ENCODE data around the gene MAFG. TPM values are rescaled to one million over a fixed set of nuclear protein-coding genes. Genes with fewer than 3 reads are reported as not detected.

MAFG gene
- total RNA-seq, 1 experiment from 2014 or later, result 25.2 TPM

DNA sequence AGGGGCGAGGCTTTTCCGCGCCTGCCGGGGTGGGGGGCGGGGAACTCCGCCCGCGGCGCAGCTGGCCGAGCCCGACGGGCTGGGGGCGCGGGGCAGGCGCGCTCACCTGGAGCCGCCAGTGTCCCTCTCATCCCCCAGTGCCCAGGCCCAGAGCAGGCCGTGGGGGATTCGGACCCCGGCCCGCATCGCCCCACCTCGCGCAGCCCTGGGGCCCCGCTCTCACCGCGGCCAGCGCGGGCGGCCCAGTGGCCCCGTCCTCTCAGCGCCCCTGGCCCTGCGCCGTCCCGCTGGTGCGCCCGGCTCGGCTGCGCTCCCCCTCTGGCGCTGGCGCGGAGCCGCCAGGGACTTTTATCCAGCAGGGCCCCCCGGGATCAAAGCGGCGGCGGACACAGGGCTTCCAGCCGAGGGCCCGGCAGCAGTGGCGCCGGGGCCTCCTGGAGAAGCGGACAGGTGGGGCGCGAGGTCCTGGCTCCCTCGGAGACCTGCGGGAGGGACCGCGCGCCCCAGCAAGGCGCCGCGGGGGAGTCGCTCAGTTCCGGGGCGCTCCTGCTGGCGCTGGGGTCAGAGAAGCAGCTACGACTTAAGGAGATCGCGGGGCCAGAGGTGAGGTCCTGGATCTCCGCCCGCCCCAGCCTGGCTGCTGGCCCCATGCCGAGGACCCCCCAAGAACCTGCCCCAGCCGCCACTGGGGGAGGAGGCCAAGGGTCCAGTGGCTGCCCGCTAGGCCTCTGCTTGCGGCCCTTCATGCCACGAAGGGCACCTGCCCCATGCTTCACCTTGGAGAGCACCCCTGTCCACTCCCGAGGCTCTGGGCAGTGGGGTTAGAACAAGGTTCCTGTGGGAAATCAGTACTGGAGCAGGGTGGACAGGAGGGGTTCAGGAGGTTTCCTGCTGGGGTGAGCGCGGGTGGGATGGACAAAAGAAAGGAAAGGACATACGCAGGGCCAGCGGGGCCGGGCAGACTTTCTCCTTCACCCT lies 34.3 kb upstream of the MAFG start:
- Histone ChIP-seq H3K4me3 (no peak overlapping the region; the same call in 1 of the 2 replicates), H3K9me3 (replicated peaks) (peaks cover 14% of the 10 kb centered on the region), H3K27ac (no peak overlapping the region), H3K4me1 (replicated peaks) (peaks cover 31% of the 10 kb centered on the region), H3K36me3 (0 out of 2 replicates have a peak, but pooled peaks cover 3% of the 10 kb centered on the region), H3K27me3 (replicated peaks) (peaks cover 81% of the 10 kb centered on the region)
- no peak for DNase-seq (ENCODE audit: low read depth in 1 of 2, low spot score in 2 of 2)

DNA sequence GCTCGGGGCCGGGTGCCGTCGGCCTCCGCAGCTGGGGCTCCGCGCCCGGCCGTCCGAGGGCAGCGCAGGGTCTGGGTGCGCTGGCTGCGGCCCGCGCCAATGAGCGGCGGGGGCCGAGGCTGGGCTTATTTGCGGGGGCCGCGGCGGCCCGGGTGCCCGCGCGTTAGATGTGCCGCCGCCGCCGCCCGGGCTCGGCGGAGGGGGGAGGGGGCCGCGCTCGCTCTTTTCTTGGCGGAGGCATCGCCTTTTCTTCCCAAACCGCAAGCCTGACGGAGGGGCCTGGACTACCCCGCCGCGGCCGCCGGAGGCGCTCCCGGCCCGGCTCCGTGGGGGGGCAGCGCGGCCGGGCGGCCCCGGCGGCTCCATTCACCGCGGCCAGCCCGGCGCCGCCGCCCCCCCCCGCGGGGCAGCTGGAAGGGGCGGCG lies 33.6 kb upstream of the MAFG start, which contains the start of gene NOTUM:
NOTUM (minus strand) TSS at position 101 of the 425 bp plus-strand sequence. CDS start 278 bp downstream, outside the sequence.
- Histone ChIP-seq H3K4me1 (replicated peaks) (peaks cover 31% of the 10 kb centered on the region), H3K9me3 (replicated peaks) (peaks cover 14% of the 10 kb centered on the region), H3K27me3 (replicated peaks) (peaks cover 84% of the 10 kb centered on the region), H3K27ac (no peak within 1 kb of the TSS), H3K36me3 (0 out of 2 replicates have a peak, but pooled peaks cover 3% of the 10 kb centered on the region), H3K4me3 (peak within 1 kb of the TSS; percentile 34)
- peak; percentile 44 to 78 for DNase-seq (ENCODE audit: low read depth in 1 of 2, low spot score in 2 of 2)

GRCh38 chr17:81960130-81960958 lies 32.8 kb upstream of the MAFG start:
- peaks cover 14% of the 10 kb centered on the region for H3K9me3 ChIP-seq (replicated peaks)
- peak overlapping the region; percentile 34 for H3K4me3 ChIP-seq
- H3K27ac ChIP-seq, result no peak overlapping the region
- peak in 1 of 2 experiments; percentile 42 for DNase-seq (ENCODE audit: low read depth in 1 of 2, low spot score in 2 of 2)
- 0 out of 2 replicates have a peak, but pooled peaks cover 3% of the 10 kb centered on the region for H3K36me3 ChIP-seq
- peaks cover 31% of the 10 kb centered on the region for H3K4me1 ChIP-seq (replicated peaks)
- peaks cover 80% of the 10 kb centered on the region for H3K27me3 ChIP-seq (replicated peaks)

DNA sequence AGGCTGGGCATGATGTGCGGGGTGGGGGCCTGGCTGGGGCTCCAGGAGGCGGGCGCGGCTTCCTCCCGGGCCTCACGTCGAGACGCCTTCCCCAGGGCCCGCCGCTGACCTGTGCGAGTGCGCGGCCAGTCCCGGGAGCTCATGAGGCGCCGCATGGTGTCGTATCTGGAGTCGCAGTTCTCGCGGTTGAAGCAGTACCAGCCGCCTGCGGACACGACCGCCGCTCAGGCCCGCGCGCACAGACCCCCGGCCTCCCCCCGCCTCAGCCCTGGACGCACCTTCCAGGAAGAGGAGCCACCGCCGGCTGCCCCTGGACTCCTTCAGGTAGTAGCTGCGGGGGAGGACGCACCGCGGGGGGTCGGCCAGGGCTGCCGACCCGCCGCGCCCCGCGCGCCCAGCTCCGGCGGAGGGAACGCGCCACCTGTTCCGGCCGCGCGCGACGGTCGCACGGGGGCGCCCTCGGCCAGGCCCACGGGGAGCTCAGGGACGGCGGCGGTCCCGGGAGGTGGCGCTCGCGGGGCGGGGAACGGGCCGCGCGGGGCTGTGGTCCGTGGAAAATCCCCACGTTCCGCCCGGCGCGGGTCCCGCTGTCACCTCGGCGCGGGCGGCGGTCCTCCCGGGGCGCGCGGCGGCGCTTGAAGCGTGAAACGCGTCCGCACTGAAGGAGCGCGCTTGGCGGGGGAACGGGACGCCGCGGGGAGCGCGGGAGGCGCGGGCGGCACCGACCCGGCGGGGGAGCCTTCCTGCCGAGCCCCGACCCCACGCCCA lies 32.0 kb upstream of the MAFG start:
- H3K27me3 ChIP-seq (replicated peaks), result peaks cover 77% of the 10 kb centered on the region
- DNase-seq (ENCODE audit: low read depth in 1 of 2, low spot score in 2 of 2), result peak; percentile 69
- peaks cover 14% of the 10 kb centered on the region for H3K9me3 ChIP-seq (replicated peaks)
- H3K27ac ChIP-seq, result no peak overlapping the region
- H3K36me3 ChIP-seq, result 0 out of 2 replicates have a peak, but pooled peaks cover 3% of the 10 kb centered on the region
- H3K4me1 ChIP-seq (replicated peaks), result peaks cover 31% of the 10 kb centered on the region
- peak overlapping the region; percentile 34 for H3K4me3 ChIP-seq

GRCh38 chr17:81958633-81959342 lies 31.3 kb upstream of the MAFG start:
- H3K4me3 ChIP-seq, result no peak overlapping the region
- H3K4me1 ChIP-seq (replicated peaks), result peaks cover 31% of the 10 kb centered on the region
- H3K27me3 ChIP-seq (replicated peaks), result peaks cover 69% of the 10 kb centered on the region
- H3K36me3 ChIP-seq, result 0 out of 2 replicates have a peak, but pooled peaks cover 3% of the 10 kb centered on the region
- H3K27ac ChIP-seq, result no peak overlapping the region
- DNase-seq (ENCODE audit: low read depth in 1 of 2, low spot score in 2 of 2), result no peak
- peaks cover 14% of the 10 kb centered on the region for H3K9me3 ChIP-seq (replicated peaks)

- DNase-seq (ENCODE audit: low read depth in 1 of 2, low spot score in 2 of 2), result no peak
- Histone ChIP-seq H3K27me3 (replicated peaks) (peaks cover 63% of the 10 kb centered on the region), H3K36me3 (0 out of 2 replicates have a peak, but pooled peaks cover 3% of the 10 kb centered on the region), H3K27ac (no peak overlapping the region), H3K9me3 (replicated peaks) (peaks cover 14% of the 10 kb centered on the region), H3K4me1 (replicated peaks) (peaks cover 31% of the 10 kb centered on the region), H3K4me3 (no peak overlapping the region)
Observed at GRCh38 chr17:81957691-81958432, 30.3 kb upstream of the MAFG start.

GRCh38 chr17:81956607-81957589 lies 29.4 kb upstream of the MAFG start:
- Histone ChIP-seq H3K9me3 (replicated peaks) (peaks cover 14% of the 10 kb centered on the region), H3K4me1 (replicated peaks) (peaks cover 29% of the 10 kb centered on the region), H3K27me3 (replicated peaks) (peaks cover 54% of the 10 kb centered on the region), H3K36me3 (0 out of 2 replicates have a peak, but pooled peaks cover 3% of the 10 kb centered on the region), H3K4me3 (no peak overlapping the region), H3K27ac (no peak overlapping the region)
- DNase-seq (ENCODE audit: low read depth in 1 of 2, low spot score in 2 of 2), result no peak

- H3K4me3 ChIP-seq, result no peak overlapping the region
- H3K4me1 ChIP-seq (replicated peaks), result peaks cover 20% of the 10 kb centered on the region
- H3K27ac ChIP-seq, result no peak overlapping the region
- H3K9me3 ChIP-seq (replicated peaks), result peaks cover 14% of the 10 kb centered on the region
- peaks cover 49% of the 10 kb centered on the region for H3K27me3 ChIP-seq (replicated peaks)
- no peak for DNase-seq (ENCODE audit: low read depth in 1 of 2, low spot score in 2 of 2)
- 0 out of 2 replicates have a peak, but pooled peaks cover 3% of the 10 kb centered on the region for H3K36me3 ChIP-seq
Observed at GRCh38 chr17:81955756-81956544, 28.4 kb upstream of the MAFG start.

DNA sequence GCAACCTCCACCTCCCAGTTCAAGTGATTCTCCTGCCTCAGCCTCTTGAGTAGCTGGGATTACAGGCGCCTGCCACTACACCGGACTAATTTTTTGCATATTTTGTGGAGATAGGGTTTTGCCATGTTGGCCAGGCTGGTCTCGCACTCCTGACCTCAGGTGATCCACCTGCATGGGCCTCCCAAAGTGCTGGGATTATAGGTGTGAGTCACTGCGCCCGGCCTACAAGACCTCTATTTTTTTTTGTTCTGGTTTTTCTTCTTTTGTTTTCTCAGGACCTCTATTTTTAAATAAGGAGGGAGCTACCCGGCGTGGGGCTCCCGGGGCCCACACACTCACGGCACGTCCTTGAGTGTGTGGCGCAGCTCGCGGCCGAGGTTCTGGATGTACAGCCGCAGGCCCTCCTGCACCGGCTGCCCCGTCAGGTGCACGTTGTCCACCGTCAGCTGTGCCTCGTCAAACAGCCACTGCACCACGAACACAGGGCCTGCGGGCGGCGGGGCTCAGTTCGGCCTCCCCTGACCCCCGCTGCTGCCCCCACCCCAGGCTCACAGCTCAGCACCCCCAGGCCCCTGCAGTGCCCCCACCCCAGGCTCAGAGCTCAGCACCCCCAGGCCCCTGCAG lies 27.6 kb upstream of the MAFG start:
- no peaks in the 10 kb centered on the region for H3K36me3 ChIP-seq
- no peak overlapping the region for H3K4me3 ChIP-seq
- H3K4me1 ChIP-seq (replicated peaks), result peaks cover 13% of the 10 kb centered on the region
- DNase-seq (ENCODE audit: low read depth in 1 of 2, low spot score in 2 of 2), result no peak
- H3K9me3 ChIP-seq (replicated peaks), result peaks cover 9% of the 10 kb centered on the region
- H3K27me3 ChIP-seq (replicated peaks), result peaks cover 45% of the 10 kb centered on the region
- no peak overlapping the region for H3K27ac ChIP-seq

Data from SJSA1 (cell line).